Measurements from ENCODE around the gene STK36.

The STK36 gene

DNA sequence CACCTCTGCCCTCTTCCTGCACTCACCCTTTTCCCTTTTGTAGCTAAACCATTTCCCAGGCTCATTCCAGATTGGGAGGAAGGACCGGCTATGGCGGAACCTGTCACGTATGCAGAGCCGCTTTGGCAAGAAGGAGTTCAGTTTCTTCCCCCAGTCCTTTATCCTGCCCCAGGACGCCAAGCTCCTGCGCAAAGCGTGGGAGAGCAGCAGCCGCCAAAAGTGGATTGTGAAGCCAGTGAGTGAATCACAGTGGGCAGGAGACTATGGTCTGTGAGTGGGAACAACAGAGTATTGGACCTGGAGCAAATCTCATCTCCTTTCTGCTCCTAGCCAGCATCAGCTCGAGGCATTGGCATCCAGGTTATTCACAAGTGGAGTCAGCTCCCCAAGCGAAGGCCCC, 75.1 kb downstream of the STK36 start:
- no peak for DNase-seq (ENCODE audit: low read depth in 3 of 3)

DNA sequence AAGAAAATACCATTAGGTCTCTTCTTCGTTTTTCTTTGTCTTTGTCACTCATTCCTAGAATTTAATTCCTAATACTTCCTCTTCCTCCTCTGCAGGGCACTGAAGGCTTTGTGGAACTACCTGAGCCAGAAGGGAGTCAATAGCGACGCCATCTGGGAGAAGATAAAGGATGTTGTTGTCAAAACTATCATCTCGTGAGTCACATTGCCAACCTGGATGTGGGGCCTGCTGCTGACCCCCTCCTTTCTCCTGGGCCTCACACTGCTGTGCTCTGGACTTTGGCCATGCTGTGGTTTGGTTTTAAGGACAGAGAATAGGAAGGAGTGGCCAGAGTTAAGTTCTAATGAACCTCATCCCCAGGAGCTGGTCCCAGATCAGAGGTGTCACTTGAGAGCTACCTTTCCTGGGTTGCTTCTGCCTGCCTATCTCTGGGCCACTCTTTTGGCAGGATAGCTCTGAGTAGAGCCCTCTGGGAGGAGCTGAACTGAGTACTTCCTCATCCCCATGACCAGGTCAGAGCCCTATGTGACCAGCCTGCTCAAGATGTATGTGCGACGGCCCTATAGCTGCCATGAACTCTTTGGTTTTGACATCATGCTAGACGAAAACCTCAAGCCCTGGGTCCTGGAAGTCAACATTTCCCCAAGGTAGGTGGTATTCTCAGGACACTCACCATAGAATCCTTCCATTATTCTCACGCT, 77.0 kb downstream of the STK36 start:
- DNase-seq (ENCODE audit: low read depth in 3 of 3), result no peak

Data from stimulated activated CD4-positive, alpha-beta T cell treated with anti-CD3 and anti-CD28 coated beads, TNF-alpha, amount 100 ng/mL, for 4 hours (primary cell).